ENCODE measurements around the gene HSP90AA1. TPM values are rescaled to one million over a fixed set of nuclear protein-coding genes. Genes with fewer than 3 reads are reported as not detected.
"Not testable (repeated sequence)": the region's sequence is repeated elsewhere in the genome, so short reads cannot be mapped to it uniquely, and the experiment has no call there.

The HSP90AA1 gene
- total RNA-seq, 2 experiments from 2014 or later = 1,286 to 1,366 TPM

- H3K4me3 Mint-ChIP-seq = no peak overlapping the region
- H3K27ac Mint-ChIP-seq = no peak overlapping the region
- peaks cover 6% of the 10 kb centered on the region for H3K9me3 Mint-ChIP-seq
- H3K4me1 Mint-ChIP-seq (ENCODE audit: low read depth) = no peaks in the 10 kb centered on the region
- no peak for DNase-seq
- no peaks in the 10 kb centered on the region for H3K27me3 Mint-ChIP-seq (ENCODE audit: low read depth)
- H3K36me3 Mint-ChIP-seq (ENCODE audit: low read depth) = no peaks in the 10 kb centered on the region
- intact Hi-C loops (cut with micrococcal nuclease) = no loop called here
- CTCF ChIA-PET = interaction anchor here (0.6 kb wide), 1 partner anchor 48 kb away, joined by 3 read pairs; no protein-coding TSS in a partner anchor
Observed at GRCh38 chr14:102111101-102111500, 24.3 kb upstream of the HSP90AA1 start.

GRCh38 chr14:102109332-102109731, 22.5 kb upstream of the HSP90AA1 start:
- H3K27me3 Mint-ChIP-seq (ENCODE audit: low read depth); H3K9me3 Mint-ChIP-seq; DNase-seq; H3K4me3 Mint-ChIP-seq; H3K4me1 Mint-ChIP-seq (ENCODE audit: low read depth); CTCF ChIA-PET; H3K36me3 Mint-ChIP-seq (ENCODE audit: low read depth); intact Hi-C loops (cut with micrococcal nuclease); H3K27ac Mint-ChIP-seq: not testable (repeated sequence)

DNA sequence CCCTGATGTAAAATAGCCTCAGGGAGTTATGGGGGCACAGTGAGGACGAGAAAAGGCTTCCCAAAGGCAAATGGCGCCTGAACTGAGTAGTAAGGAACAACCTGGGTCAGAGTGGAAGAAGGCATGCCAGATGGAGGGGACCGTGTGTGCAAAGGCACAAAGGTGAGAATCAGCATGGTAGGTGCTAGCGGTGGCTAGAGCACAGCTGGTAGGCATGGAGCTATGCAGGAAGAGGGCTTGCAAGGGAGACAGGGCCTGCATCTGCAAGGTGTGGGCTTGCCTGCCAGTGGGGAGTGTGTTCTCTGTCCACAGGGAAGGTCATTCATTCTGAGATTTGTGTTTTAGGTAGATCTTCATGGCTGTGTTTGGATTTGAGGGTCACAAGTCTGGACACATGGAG, 18.5 kb upstream of the HSP90AA1 start:
- no peak for DNase-seq
- Mint-ChIP-seq H3K27me3 (ENCODE audit: low read depth) (no peaks in the 10 kb centered on the region), H3K4me1 (ENCODE audit: low read depth) (no peaks in the 10 kb centered on the region), H3K27ac (no peak overlapping the region), H3K36me3 (ENCODE audit: low read depth) (no peaks in the 10 kb centered on the region), H3K9me3 (peaks cover 5% of the 10 kb centered on the region), H3K4me3 (no peak overlapping the region)
- intact Hi-C loops (cut with micrococcal nuclease) = no loop called here
- CTCF ChIA-PET = interaction anchor here (0.9 to 2.1 kb wide), 2 partner anchors 9 to 21 kb away, joined by 3 to 13 read pairs; no protein-coding TSS in a partner anchor

GRCh38 chr14:102103062-102103695, 16.3 kb upstream of the HSP90AA1 start:
- Mint-ChIP-seq H3K4me3 (no peak overlapping the region), H3K27me3 (ENCODE audit: low read depth) (no peaks in the 10 kb centered on the region), H3K9me3 (no peaks in the 10 kb centered on the region), H3K27ac (no peak overlapping the region), H3K4me1 (ENCODE audit: low read depth) (no peaks in the 10 kb centered on the region), H3K36me3 (ENCODE audit: low read depth) (no peaks in the 10 kb centered on the region)
- intact Hi-C loops (cut with micrococcal nuclease) = no loop called here
- CTCF ChIA-PET = no interaction called here
- no peak for DNase-seq

- Mint-ChIP-seq H3K4me3 (no peak overlapping the region), H3K36me3 (ENCODE audit: low read depth) (no peaks in the 10 kb centered on the region), H3K4me1 (ENCODE audit: low read depth) (peaks cover 15% of the 10 kb centered on the region), H3K27ac (no peak overlapping the region), H3K9me3 (no peaks in the 10 kb centered on the region), H3K27me3 (ENCODE audit: low read depth) (no peaks in the 10 kb centered on the region)
- intact Hi-C loops (cut with micrococcal nuclease) = loop anchor here (5.0 kb wide), 1 partner anchor 50 kb away; no protein-coding TSS in a partner anchor
- CTCF ChIA-PET = interaction anchor here (0.5 to 4.1 kb wide), 13 partner anchors 8 to 273 kb away, joined by 3 to 19 read pairs (median 4); no protein-coding TSS in a partner anchor
- DNase-seq = no peak
Observed at GRCh38 chr14:102097441-102098135, 10.7 kb upstream of the HSP90AA1 start.

DNA sequence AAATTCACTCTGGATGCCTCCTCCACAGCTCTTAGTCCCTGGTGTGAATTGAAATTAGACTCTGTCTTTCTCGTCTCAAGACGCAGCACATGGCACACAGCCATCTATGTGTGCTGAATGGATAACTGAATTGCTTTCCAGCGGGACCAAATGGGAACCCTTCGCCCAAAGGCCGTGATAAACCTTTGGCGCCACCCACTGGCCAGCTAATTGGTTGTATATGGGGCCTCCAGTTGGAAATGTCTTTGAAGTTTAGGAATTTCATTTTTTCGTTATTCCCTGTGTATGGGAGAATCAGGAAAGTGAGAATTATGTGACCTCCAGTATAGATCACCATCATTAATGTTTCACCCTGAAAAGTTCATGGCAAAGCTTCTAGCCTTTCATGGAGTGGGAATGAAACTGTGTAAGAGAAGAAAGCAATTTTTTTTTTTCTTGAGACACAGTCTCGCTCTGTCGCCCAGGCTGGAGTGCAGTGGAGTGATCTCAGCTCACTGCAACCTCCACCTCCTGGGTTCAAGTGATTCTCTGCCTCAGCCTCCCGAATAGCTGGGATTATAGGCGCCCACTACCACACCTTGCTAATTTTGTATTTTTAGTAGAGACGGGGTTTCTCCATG, 9.8 kb upstream of the HSP90AA1 start:
- CTCF ChIA-PET = interaction anchor here (0.6 to 4.1 kb wide), 35 partner anchors 9 to 390 kb away, joined by 3 to 19 read pairs (median 4); no protein-coding TSS in a partner anchor
- Mint-ChIP-seq H3K4me1 (ENCODE audit: low read depth) (peaks cover 15% of the 10 kb centered on the region), H3K36me3 (ENCODE audit: low read depth) (no peaks in the 10 kb centered on the region), H3K27ac (no peak overlapping the region), H3K9me3 (no peaks in the 10 kb centered on the region), H3K4me3 (no peak overlapping the region), H3K27me3 (ENCODE audit: low read depth) (no peaks in the 10 kb centered on the region)
- intact Hi-C loops (cut with micrococcal nuclease) = loop anchor here (1.0 to 5.0 kb wide), 4 partner anchors 33 to 389 kb away; no protein-coding TSS in a partner anchor
- peak; percentile 83 for DNase-seq

GRCh38 chr14:102095871-102096568, 9.2 kb upstream of the HSP90AA1 start:
- no peaks in the 10 kb centered on the region for H3K36me3 Mint-ChIP-seq (ENCODE audit: low read depth)
- no peak overlapping the region for H3K4me3 Mint-ChIP-seq
- CTCF ChIA-PET = interaction anchor here (0.6 to 4.1 kb wide), 30 partner anchors 8 to 389 kb away, joined by 3 to 19 read pairs (median 4); no protein-coding TSS in a partner anchor
- no peaks in the 10 kb centered on the region for H3K27me3 Mint-ChIP-seq (ENCODE audit: low read depth)
- no peak for DNase-seq
- no peak overlapping the region for H3K27ac Mint-ChIP-seq
- intact Hi-C loops (cut with micrococcal nuclease) = loop anchor here (1.0 to 5.0 kb wide), 4 partner anchors 33 to 389 kb away; no protein-coding TSS in a partner anchor
- peaks cover 15% of the 10 kb centered on the region for H3K4me1 Mint-ChIP-seq (ENCODE audit: low read depth)
- H3K9me3 Mint-ChIP-seq = no peaks in the 10 kb centered on the region

DNA sequence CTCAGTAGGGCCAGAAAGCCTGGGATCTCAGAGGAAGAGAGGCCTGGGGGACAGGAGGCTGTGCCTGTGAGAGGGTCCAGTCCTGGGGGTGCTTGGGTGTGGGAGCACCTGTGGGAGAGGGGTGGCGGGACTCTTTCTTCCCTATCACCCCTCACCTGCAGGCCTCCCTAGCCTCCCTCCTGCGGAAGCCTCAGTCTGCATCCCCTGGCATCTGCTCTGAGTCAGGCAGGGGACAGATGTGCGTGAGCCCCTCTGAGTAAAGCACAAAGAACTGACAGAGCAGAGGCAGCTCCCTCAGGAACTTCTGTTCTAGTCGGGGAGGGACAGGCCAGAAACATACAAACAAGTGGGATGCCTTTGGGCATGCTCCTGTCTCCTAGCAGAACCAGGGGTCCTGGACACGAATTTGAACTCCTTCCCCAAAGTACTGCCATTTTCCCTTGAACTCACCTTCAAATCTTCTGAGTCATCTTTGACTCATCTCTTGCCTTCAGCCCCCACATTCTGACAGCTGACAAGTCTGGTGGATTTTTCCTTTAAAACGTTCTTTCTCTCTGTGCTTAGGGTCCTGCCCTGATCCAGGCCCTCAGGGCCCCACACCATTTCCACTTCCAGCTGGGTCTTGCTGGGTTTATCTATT, 8.5 kb upstream of the HSP90AA1 start:
- Mint-ChIP-seq H3K27me3 (ENCODE audit: low read depth) (no peaks in the 10 kb centered on the region), H3K27ac (no peak overlapping the region), H3K4me3 (no peak overlapping the region), H3K4me1 (ENCODE audit: low read depth) (peaks cover 15% of the 10 kb centered on the region), H3K36me3 (ENCODE audit: low read depth) (no peaks in the 10 kb centered on the region), H3K9me3 (no peaks in the 10 kb centered on the region)
- peak; percentile 23 for DNase-seq
- intact Hi-C loops (cut with micrococcal nuclease) = loop anchor here (5.0 kb wide), 1 partner anchor 48 kb away; no protein-coding TSS in a partner anchor
- CTCF ChIA-PET = interaction anchor here (0.8 to 4.1 kb wide), 18 partner anchors 9 to 388 kb away, joined by 3 to 19 read pairs (median 4); no protein-coding TSS in a partner anchor

- Mint-ChIP-seq H3K27ac (no peak overlapping the region), H3K4me3 (no peak overlapping the region), H3K4me1 (ENCODE audit: low read depth) (peaks cover 22% of the 10 kb centered on the region), H3K36me3 (ENCODE audit: low read depth) (no peaks in the 10 kb centered on the region), H3K27me3 (ENCODE audit: low read depth) (no peaks in the 10 kb centered on the region), H3K9me3 (no peaks in the 10 kb centered on the region)
- no peak for DNase-seq
- CTCF ChIA-PET = interaction anchor here (0.5 kb wide), 1 partner anchor 136 kb away, joined by 3 read pairs; no protein-coding TSS in a partner anchor
- intact Hi-C loops (cut with micrococcal nuclease) = no loop called here
Observed at GRCh38 chr14:102094101-102094500, 7.3 kb upstream of the HSP90AA1 start.

DNA sequence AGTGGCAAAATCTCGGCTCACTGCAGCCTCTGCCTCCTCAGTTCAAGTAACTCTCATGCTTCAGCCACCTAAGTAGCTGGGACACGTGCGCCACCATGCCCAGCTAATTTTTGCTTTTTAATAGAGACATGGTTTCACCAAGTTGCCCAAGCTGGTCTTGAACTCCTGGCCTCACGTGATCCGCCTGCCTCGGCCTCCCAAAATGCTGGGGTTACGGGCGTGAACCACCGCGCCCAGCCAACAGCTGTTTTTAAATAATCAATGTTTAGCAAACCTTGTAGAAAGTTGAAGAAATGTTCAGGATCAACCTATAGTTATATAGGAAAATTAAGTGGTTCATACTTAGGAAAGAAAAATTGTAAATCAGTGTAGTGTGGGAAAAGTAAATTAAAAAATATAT, 6.0 kb upstream of the HSP90AA1 start:
- no peak for DNase-seq
- Mint-ChIP-seq H3K27me3 (ENCODE audit: low read depth) (no peaks in the 10 kb centered on the region), H3K4me3 (no peak overlapping the region), H3K36me3 (ENCODE audit: low read depth) (no peaks in the 10 kb centered on the region), H3K4me1 (ENCODE audit: low read depth) (peaks cover 31% of the 10 kb centered on the region), H3K27ac (no peak overlapping the region), H3K9me3 (no peaks in the 10 kb centered on the region)
- CTCF ChIA-PET = interaction anchor here (0.7 kb wide), 1 partner anchor 24 kb away, joined by 4 read pairs; no protein-coding TSS in a partner anchor
- intact Hi-C loops (cut with micrococcal nuclease) = no loop called here

GRCh38 chr14:102090713-102091112, 3.9 kb upstream of the HSP90AA1 start:
- H3K4me3 Mint-ChIP-seq = no peak overlapping the region
- no peak overlapping the region for H3K27ac Mint-ChIP-seq
- no peaks in the 10 kb centered on the region for H3K9me3 Mint-ChIP-seq
- peaks cover 8% of the 10 kb centered on the region for H3K36me3 Mint-ChIP-seq (ENCODE audit: low read depth)
- intact Hi-C loops (cut with micrococcal nuclease) = no loop called here
- peaks cover 20% of the 10 kb centered on the region for H3K4me1 Mint-ChIP-seq (ENCODE audit: low read depth)
- no peaks in the 10 kb centered on the region for H3K27me3 Mint-ChIP-seq (ENCODE audit: low read depth)
- CTCF ChIA-PET = no interaction called here
- DNase-seq = no peak

Data from activated naive CD4-positive, alpha-beta T cell treated with anti-CD3 and anti-CD28 coated beads for 36 hours (primary cell).